Stimulated activated CD4-positive, alpha-beta T cell treated with anti-CD3 and anti-CD28 coated beads, Interleukin-12 subunit alpha, Interleukin-12 subunit beta, amount 100 ng/mL, for 24 hours (primary cell): Measurements from ENCODE around the gene CEPT1.
"Not testable (repeated sequence)": the region's sequence is repeated elsewhere in the genome, so short reads cannot be mapped to it uniquely, and the experiment has no call there.

ENCODE experiments used
- DNase-seq, 2 experiments: peaks; one replicate each; pipeline ENCODE4 v3.0.0-alpha.2; 2020; ENCODE audit warnings: low read depth in 2 of 2

The CEPT1 gene

DNA sequence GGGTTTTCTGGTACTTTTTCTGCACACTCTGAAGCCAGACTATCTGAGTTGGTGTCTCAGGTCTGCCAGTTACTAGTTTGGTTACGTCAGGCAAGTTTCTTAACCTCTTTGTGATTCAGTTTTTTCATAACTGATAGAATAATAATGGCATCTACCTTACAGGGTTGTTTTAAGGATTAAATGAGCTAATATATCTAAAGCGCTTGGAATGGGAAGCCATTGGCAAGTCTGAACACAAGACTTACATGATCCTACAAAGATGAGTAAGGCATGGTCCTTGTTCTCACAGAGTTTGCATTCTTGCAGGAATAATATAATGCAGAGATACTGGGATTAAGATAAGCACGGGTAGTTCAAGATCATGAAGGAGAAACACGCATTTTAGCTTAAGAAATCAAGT lies 69.6 kb downstream of the CEPT1 start:
- no peak for DNase-seq

- no peak for DNase-seq
These were observed 71.9 kb downstream of the CEPT1 start for GRCh38 chr1:111211921-111212320.

DNA sequence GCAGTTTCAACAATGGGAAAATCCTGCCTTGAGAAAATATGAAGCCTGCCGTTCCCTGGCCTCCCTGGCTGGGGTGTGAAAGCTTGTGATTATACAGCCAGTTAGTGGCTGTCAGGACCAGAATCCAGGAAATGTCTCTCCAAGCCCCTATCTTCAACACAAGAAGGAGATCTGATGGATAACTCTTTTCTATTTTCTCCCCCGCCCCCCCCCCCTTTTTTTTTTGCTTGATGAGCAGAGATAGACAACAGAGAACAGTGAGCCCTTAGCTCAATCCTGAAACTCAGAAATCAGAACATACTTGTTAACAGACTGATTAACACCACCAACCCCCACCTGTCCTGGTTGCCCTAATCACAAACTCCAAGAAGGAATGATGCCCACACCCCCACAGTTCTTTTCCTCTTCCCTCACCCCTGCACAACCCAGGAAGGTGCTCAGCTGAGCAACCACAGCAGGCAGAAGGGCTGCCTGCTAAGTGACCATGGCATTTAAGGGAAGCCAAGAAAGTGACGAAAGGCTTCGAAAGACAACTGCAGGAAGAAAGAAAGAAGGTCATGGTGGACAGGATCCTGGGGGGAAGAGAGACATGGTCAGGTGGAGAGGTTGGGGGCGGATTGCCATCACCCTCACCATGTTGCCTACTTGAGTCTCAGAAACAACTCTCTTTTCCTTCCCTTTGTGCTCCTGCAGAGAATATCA lies 72.8 kb downstream of the CEPT1 start:
- DNase-seq, result no peak

DNA sequence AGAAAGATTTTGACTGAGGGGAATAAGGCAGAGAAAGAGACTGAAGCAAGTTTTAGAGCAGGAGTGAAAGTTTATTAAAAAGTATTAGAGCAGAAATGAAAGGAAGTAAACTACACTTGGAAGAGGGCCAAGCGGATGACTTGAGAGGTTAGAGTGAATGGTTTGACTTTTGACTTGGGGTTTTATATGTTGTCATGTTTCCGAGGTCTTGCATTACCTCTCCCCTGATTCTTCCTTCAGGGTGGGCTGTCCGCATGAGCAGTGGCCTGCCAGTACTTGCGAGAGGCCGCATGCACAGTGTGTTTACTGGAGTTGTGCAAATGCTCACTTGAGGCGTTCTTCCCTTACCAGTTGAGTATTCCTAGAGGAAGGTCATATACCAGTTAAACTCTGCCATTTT lies 73.4 kb downstream of the CEPT1 start:
- DNase-seq, result no peak

GRCh38 chr1:111214074-111214801 lies 74.2 kb downstream of the CEPT1 start:
- no peak for DNase-seq

- no peak for DNase-seq
These were observed 74.9 kb downstream of the CEPT1 start for GRCh38 chr1:111214884-111215283.

GRCh38 chr1:111215285-111215684 lies 75.3 kb downstream of the CEPT1 start:
- DNase-seq, result not testable (repeated sequence)

- no peak for DNase-seq
These were observed 76.7 kb downstream of the CEPT1 start for GRCh38 chr1:111216751-111217150.

- no peak for DNase-seq
These were observed 77.3 kb downstream of the CEPT1 start for GRCh38 chr1:111217183-111217910.

- DNase-seq, result no peak
These were observed 78.9 kb downstream of the CEPT1 start for GRCh38 chr1:111218701-111219556.

DNA sequence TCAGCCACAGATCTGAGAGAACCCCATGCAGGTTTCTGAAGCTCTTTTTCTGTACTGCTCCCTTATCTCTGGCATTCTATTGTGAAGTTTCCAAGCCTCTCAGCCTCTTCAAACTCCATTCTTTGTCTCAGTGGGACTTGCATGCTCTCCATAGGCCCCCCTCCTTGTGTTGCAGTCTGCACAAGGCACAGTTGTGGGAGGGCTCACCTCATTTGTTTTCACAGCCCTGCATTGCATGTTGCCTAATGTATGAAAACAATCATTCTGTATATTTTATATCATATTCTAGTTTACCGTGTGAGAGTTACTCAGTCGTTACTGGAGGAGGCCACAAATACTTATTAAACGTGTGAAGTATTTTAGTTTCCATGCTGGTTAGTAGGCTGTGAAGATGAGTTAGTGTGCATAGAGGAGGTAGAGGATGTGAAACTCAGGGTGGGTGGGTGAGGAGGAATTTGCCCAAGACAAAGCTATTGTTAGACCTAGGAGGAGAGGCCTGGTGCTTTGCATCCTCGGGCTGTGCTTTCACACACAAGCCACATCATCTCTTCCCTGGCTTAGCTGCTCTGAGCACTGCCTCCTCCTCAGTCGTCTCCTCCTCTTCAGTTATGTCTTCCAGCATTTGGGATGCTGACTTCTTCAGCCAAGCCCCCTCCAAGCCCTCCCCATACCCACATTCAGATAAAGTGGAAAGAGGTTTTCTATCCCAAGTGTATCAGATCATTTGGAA lies 79.7 kb downstream of the CEPT1 start:
- DNase-seq, result peak in 1 of 2 experiments; percentile 42

DNA sequence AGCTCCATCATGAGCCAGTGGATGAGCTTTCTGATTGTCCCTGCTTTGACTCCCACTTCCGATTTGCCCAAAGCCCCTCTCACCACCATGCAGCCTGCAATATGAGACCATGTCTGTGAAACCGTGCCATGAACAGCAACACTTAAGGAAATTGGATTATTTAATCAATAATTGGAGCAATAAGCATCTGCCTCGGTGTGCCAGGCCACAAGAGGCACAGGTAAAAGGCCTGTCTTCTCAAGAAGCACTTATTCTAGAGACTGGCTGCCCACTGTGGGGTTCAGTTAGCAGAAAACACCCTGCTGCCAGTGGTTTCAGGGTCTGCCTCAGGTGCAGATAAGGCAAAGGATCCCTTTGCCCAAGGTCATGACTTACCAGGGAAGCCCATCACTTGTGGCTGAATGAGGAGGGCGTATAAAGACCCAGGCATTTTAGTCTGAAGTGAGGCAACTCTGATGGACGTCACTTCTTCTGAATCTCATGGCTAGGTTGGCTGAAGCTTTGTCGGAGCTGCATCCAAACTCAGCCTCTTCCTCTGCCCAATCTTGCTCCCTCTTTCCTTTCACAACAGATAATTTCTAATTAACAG lies 80.4 kb downstream of the CEPT1 start:
- DNase-seq, result no peak

DNA sequence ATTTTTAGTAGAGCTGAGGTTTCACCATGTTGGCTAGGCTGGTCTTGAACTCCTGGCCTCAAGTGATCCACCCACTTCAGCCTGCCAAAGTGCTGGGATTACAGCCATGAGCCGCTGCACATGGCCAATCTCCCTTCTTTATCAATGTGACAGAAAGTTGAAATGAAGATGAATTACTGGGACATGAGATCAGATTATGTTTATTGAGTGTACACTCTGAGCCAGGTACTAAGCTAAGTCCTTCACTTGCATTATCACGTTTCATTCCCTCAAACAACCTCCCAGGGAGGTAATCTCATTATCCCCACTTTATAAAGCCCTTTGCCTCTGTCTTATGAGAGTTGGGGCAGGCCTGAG lies 81.2 kb downstream of the CEPT1 start:
- DNase-seq, result no peak

DNA sequence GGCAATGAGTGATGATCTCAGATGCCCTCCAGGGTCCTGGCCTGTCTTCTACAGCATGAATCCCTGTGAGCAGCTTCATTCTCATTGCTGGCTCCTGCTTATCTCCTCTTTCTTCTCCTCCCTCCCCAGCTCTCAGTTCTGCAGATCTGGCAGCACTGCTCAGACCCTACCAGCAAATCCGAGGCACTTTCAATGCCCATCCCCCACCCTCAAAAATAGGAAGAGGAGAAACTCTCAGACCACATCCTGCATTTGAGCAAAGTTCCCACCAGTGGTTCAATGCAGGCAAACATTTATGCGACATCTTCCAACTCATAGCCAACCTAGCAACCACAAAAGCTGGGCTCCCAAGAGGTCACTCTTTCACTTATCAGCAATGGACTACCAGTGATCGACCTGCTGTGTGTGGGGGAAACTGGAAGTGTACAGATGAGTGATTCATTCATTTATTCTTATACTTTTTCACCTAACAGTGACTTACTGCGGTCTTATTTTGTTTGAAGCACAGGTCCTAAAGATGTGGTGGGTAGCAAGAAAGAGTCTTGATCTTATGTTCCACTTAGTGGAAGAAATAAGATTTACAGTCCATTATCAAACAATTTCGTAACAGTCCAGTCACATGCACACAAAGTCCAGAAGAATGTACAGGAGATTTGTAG lies 81.7 kb downstream of the CEPT1 start:
- DNase-seq, result peak in 1 of 2 experiments; percentile 37

DNA sequence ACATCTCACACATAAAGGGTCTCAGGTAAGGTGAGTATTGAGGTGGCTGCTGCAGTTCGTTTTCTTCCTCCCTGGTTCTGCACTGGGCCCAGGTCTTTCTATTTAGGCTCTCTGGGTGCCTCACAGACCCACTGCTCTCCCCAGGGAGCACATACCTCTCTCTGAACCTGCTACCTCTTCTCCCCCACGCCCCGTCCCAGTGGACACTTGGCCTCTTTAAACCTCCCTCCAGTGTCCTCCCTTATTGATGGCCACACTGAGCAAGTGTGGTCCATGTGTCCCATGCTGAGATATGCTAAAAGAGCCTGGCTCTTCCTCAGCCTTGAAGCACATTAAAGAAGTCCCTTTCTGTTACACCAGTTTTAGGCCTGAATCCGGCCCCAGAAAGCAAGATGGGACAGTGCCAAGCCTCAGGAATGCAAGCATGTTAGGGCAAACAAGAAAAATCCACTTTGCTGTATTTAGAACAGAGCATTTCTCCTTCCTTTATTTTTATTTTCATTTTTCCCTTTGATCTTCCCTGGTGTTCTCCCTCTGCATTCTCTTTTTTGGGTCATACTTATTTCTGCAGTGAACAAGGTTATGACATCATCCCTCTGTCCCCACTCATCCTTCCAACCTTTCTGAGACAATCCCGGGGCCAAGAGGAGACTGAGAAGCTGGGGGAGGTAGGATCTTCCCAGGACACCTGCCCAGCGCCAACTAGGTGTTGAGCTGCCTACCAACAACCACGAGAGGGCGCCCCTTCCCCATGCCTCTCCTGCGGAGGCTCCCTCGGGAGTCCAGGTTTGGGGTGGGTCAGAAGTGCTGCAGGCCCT lies 82.5 kb downstream of the CEPT1 start:
- peak; percentile 51 to 74 for DNase-seq

- no peak for DNase-seq
These were observed 83.2 kb downstream of the CEPT1 start for GRCh38 chr1:111223126-111223685.

DNA sequence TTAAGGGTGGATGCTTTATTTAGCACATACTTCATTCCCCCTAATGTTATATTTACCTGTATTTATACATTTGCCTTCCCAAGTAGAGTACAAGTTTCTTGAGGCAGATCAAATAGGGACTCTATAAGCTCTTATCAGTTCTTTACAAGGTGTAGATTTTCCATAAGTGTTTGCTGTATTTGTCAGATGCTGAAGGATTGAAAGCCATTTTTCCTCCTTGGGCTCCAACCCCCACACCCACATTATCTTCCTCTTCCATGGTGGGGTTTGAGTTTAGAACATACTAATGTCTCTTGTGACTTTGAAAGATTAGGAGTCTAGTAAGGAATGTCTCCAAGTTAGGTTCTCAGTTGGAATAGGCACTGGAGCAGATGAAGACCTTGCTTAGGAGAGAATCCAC lies 85.1 kb downstream of the CEPT1 start:
- no peak for DNase-seq

GRCh38 chr1:111225717-111226400 lies 85.8 kb downstream of the CEPT1 start:
- DNase-seq, result no peak
